DOHH2 (cell line): Measurements from ENCODE around the gene ERC2.

Experiments
- H3F3A ChIP-seq: fragments of 200-600 bp; sonication (generic), shearing (Covaris generic); 2 replicates; pipeline ENCODE4 v1.6.0; 2016; ENCODE audit warnings: antibody characterized with exemption, mild to moderate bottlenecking; ENCODE audit not compliant: control insufficient read depth, insufficient read depth
- H3K27ac ChIP-seq: fragments of 200-600 bp; sonication (generic); 2 replicates; pipeline ENCODE4 v1.5.1; 2014; ENCODE audit warnings: low read depth, mild to moderate bottlenecking, low read length, moderate library complexity
- H3K27me3 ChIP-seq: fragments of 200-600 bp; sonication (generic); 2 replicates; pipeline ENCODE4 v1.6.1; 2014; ENCODE audit warnings: mild to moderate bottlenecking, low read length, mixed read lengths; ENCODE audit not compliant: control insufficient read depth
- H3K36me3 ChIP-seq: fragments of 200-600 bp; sonication (generic); 2 replicates; pipeline ENCODE4 v1.6.1; 2014; ENCODE audit warnings: mild to moderate bottlenecking, low read length, moderate library complexity, mixed read lengths; ENCODE audit not compliant: control insufficient read depth
- H3K4me1 ChIP-seq: fragments of 200-600 bp; sonication (generic); 2 replicates; pipeline ENCODE4 v1.6.1; 2014; ENCODE audit warnings: mild to moderate bottlenecking, low read length, mixed read lengths; ENCODE audit not compliant: control insufficient read depth
- H3K4me2 ChIP-seq: fragments of 200-600 bp; sonication (generic); 2 replicates; pipeline ENCODE4 v1.6.0; 2014; ENCODE audit warnings: mild to moderate bottlenecking, low read length, moderate library complexity
- H3K4me3 ChIP-seq: fragments of 200-600 bp; sonication (generic); 2 replicates; pipeline ENCODE4 v1.5.1; 2014; ENCODE audit warnings: mild to moderate bottlenecking, low read length, mixed read lengths
- H3K79me2 ChIP-seq: fragments of 200-600 bp; sonication (generic); 2 replicates; pipeline ENCODE4 v1.6.1; 2014; ENCODE audit warnings: mild to moderate bottlenecking, low read length, mixed read lengths; ENCODE audit not compliant: control insufficient read depth
- H3K9me2 ChIP-seq: fragments of 200-600 bp; sonication (generic); replicated peaks from 2 replicates; pipeline ENCODE4 v1.6.1; 2014; ENCODE audit warnings: mild to moderate bottlenecking, low read length, mixed read lengths; ENCODE audit not compliant: control insufficient read depth
- H3K9me3 ChIP-seq: fragments of 200-600 bp; sonication (generic); 2 replicates; pipeline ENCODE4 v1.6.1; 2014; ENCODE audit warnings: antibody characterized with exemption, low read length, mixed read lengths; ENCODE audit not compliant: control insufficient read depth, insufficient read depth
- H4K20me1 ChIP-seq: fragments of 200-600 bp; sonication (generic); 2 replicates; pipeline ENCODE4 v1.6.0; 2014; ENCODE audit warnings: low read depth, mild to moderate bottlenecking, antibody characterized with exemption, low read length, moderate library complexity; ENCODE audit not compliant: control insufficient read depth, insufficient read depth
- CTCF ChIP-seq: fragments of 200-600 bp; sonication (generic); IDR thresholded peaks from one replicate; pipeline ENCODE4 v1.5.1; 2014; ENCODE audit warnings: antibody characterized with exemption, mild to moderate bottlenecking, low read depth, low read length; ENCODE audit not compliant: poor library complexity, severe bottlenecking
- EZH2phosphoT487 ChIP-seq: fragments of 200-600 bp; sonication (generic); IDR thresholded peaks from 2 replicates; pipeline ENCODE4 v1.6.1; 2017; ENCODE audit warnings: borderline replicate concordance, mild to moderate bottlenecking, antibody characterized with exemption, low read length, moderate library complexity, mixed read lengths

The ERC2 gene

DNA sequence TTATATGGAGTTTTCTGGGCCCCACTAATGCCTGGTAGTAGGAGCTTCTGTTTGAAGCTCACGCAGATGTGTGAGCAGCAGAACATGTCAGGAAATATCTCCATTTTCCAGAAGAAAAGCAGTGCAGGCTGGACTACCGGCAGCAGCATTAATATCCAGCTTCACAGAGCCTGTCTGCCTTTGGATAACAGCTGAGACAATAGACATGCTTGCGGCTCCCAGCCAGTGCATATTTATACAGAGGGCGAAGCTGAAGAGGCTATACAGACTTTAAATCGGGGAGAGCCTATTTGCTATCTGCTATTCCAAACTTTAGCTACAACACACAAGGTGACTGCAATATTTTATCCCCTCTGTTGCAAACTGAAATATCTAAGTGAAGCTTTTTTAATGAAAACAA lies 731.1 kb downstream of the ERC2 start:
- Histone ChIP-seq H3K9me2 (no peaks in the 10 kb centered on the region), H3K4me2 (no peak overlapping the region), H3F3A (no peaks in the 10 kb centered on the region), H3K4me1 (no peaks in the 10 kb centered on the region), H3K79me2 (no peaks in the 10 kb centered on the region), H3K27me3 (no peaks in the 10 kb centered on the region), H4K20me1 (no peaks in the 10 kb centered on the region), H3K9me3 (no peaks in the 10 kb centered on the region), H3K4me3 (no peak overlapping the region), H3K27ac (no peak overlapping the region), H3K36me3 (no peaks in the 10 kb centered on the region)
- TF ChIP-seq EZH2phosphoT487 (no peak), CTCF (no peak)

DNA sequence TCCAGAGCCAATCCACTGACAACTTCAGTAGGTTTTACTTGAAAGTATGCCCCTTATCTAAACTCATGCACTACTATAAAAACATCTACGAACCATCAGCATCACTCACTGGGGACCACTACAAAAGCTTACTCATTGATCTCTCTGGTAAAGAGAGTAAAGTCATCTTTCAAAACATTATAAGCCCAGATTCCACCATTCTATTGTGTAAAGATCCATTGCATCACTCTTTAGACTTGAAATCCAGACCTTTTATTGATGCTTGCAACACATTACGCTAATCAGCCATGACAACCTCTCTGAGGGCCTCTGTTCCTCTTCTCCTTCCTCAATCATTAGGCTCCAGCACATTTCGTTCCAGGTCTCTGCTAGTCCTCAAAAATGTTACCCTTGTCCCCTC lies 732.3 kb downstream of the ERC2 start:
- H3F3A ChIP-seq: no peaks in the 10 kb centered on the region
- TF ChIP-seq CTCF (no peak), EZH2phosphoT487 (no peak)
- H3K27ac ChIP-seq: no peak overlapping the region
- no peaks in the 10 kb centered on the region for H3K27me3 ChIP-seq
- H3K36me3 ChIP-seq: no peaks in the 10 kb centered on the region
- H3K9me3 ChIP-seq: no peaks in the 10 kb centered on the region
- H3K79me2 ChIP-seq: no peaks in the 10 kb centered on the region
- no peaks in the 10 kb centered on the region for H4K20me1 ChIP-seq
- H3K4me2 ChIP-seq: no peak overlapping the region
- no peak overlapping the region for H3K4me3 ChIP-seq
- H3K4me1 ChIP-seq: no peaks in the 10 kb centered on the region
- no peaks in the 10 kb centered on the region for H3K9me2 ChIP-seq

GRCh38 chr3:55731741-55732140 lies 736.5 kb downstream of the ERC2 start:
- H3K4me2 ChIP-seq: no peak overlapping the region
- H4K20me1 ChIP-seq: no peaks in the 10 kb centered on the region
- H3K9me2 ChIP-seq: no peaks in the 10 kb centered on the region
- H3K9me3 ChIP-seq: no peaks in the 10 kb centered on the region; the same call in 1 of the 2 replicates
- no peaks in the 10 kb centered on the region for H3K36me3 ChIP-seq
- H3K27ac ChIP-seq: no peak overlapping the region
- H3F3A ChIP-seq: no peaks in the 10 kb centered on the region
- TF ChIP-seq EZH2phosphoT487: no peak
- TF ChIP-seq CTCF: no peak
- H3K4me1 ChIP-seq: no peaks in the 10 kb centered on the region
- peaks cover under 1% of the 10 kb centered on the region; the same call in 1 of the 2 replicates for H3K27me3 ChIP-seq
- no peaks in the 10 kb centered on the region for H3K79me2 ChIP-seq
- H3K4me3 ChIP-seq: no peak overlapping the region

DNA sequence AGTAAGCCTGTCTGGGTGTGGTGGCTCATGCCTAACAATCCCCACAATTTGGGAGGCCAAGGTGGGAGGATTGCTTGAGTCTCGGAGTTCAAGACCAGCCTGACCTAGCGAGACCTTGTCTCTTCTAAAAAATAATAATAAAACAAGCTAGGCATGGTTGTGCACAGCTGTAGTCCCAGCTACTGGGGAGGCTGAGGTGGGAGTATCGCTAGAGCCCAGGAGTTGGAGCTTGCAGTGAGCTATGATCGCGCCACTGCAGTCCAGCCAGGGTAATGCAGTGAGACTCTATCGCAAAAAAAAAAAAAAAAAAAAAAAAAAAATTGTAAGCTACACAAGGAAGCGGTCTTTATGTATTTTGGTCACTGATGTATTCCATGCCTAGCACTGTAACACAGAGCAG lies 738.7 kb downstream of the ERC2 start:
- Histone ChIP-seq H3K36me3 (no peaks in the 10 kb centered on the region), H3K9me3 (no peaks in the 10 kb centered on the region; the same call in 1 of the 2 replicates), H3K4me1 (no peaks in the 10 kb centered on the region), H3K79me2 (no peaks in the 10 kb centered on the region), H3K27ac (no peak overlapping the region), H4K20me1 (no peaks in the 10 kb centered on the region), H3K4me2 (no peak overlapping the region), H3K9me2 (no peaks in the 10 kb centered on the region), H3K27me3 (peaks cover 6% of the 10 kb centered on the region), H3F3A (no peaks in the 10 kb centered on the region), H3K4me3 (no peak overlapping the region)
- TF ChIP-seq EZH2phosphoT487: no peak
- no peak for TF ChIP-seq CTCF
